Panc1 (cell line): ENCODE results near the gene CHTOP. TPM values are rescaled to one million over a fixed set of nuclear protein-coding genes. Genes with fewer than 3 reads are reported as not detected.

Source experiments
- ATAC-seq: fragments of 200-7000 bp; cut with Tn5 transposase; 2 replicates; pipeline ENCODE4 v1.9.1; 2020; ENCODE audit warnings: mild to moderate bottlenecking, moderate library complexity
- BruUV-seq: library from RNA; stranded (reverse); fragments of 400-500 nt; replicated peaks from 2 replicates; lab custom pipeline; 2021; lab: Mats Ljungman, UMichigan
- CTCF ChIA-PET: fragments of 300-600 bp; sonication (Branson Sonifier 250); formaldehyde crosslinking; loops from one replicate; lab custom pipeline; 2022; ENCODE audit warnings: antibody characterized with exemption; lab: Charles Lee
- POLR2A ChIA-PET: fragments of 300-600 bp; sonication (Branson Sonifier 250); formaldehyde crosslinking; loops from one replicate; lab custom pipeline; 2022; ENCODE audit warnings: antibody characterized with exemption; lab: Charles Lee
- DNase-seq: peaks from one replicate; pipeline ENCODE4 v3.0.0-alpha.2; 2010; ENCODE audit warnings: low read depth, low spot score
- H3K27ac ChIP-seq: 2 replicates; pipeline ENCODE4 v1.5.1; 2011; ENCODE audit warnings: mild to moderate bottlenecking, low read length, inconsistent platforms
- H3K27me3 ChIP-seq: fragments of 200-500 bp; sonication (Bioruptor generic); 2 replicates; pipeline ENCODE4 v1.6.0; 2014; ENCODE audit warnings: low read length, inconsistent platforms; ENCODE audit not compliant: control insufficient read depth, insufficient read depth
- H3K36me3 ChIP-seq: fragments of 200-500 bp; sonication (Bioruptor generic); 2 replicates; pipeline ENCODE4 v1.5.1; 2014; ENCODE audit warnings: inconsistent platforms, mild to moderate bottlenecking, low read length, moderate library complexity; ENCODE audit not compliant: control insufficient read depth, insufficient read depth
- H3K4me1 ChIP-seq: 2 replicates; pipeline ENCODE4 v1.5.1; 2011; ENCODE audit warnings: inconsistent platforms, mild to moderate bottlenecking, low read length, moderate library complexity; ENCODE audit not compliant: control insufficient read depth, insufficient read depth
- H3K4me3 ChIP-seq, 2 experiments: 2 replicates each; pipeline ENCODE4 v1.5.1; 2011 to 2012; ENCODE audit warnings: low read depth in 2 of 2, low read length in 2 of 2, mild to moderate bottlenecking in 2 of 2, inconsistent platforms in 1 of 2, moderate library complexity in 1 of 2
- H3K9me3 ChIP-seq: fragments of 200-500 bp; sonication (Bioruptor generic); 2 replicates; pipeline ENCODE4 v1.5.1; 2014; ENCODE audit warnings: low read depth, mild to moderate bottlenecking, inconsistent platforms, low read length, moderate library complexity; ENCODE audit not compliant: control insufficient read depth, insufficient read depth
- CTCF ChIP-seq: fragments of 450-650 bp; IDR thresholded peaks from 2 replicates; pipeline ENCODE4 v1.5.1; 2017; ENCODE audit warnings: mild to moderate bottlenecking
- POLR2AphosphoS5 ChIP-seq: IDR thresholded peaks from 2 replicates; pipeline ENCODE4 v1.6.1; 2012; ENCODE audit warnings: mild to moderate bottlenecking, low read depth, low read length, moderate library complexity
- REST ChIP-seq, 2 experiments: IDR thresholded peaks; 2 replicates each; pipeline ENCODE4 v1.6.1; 2011 to 2012; ENCODE audit warnings: low read depth in 2 of 2, control low read depth in 1 of 2, low read length in 1 of 2, mild to moderate bottlenecking in 1 of 2, moderate library complexity in 1 of 2; ENCODE audit not compliant: insufficient read depth in 1 of 2
- SIN3A ChIP-seq: IDR thresholded peaks from 2 replicates; pipeline ENCODE4 v1.6.1; 2012; ENCODE audit warnings: low read depth, mild to moderate bottlenecking, low read length, moderate library complexity, borderline replicate concordance; ENCODE audit not compliant: insufficient read depth
- TCF7L2 ChIP-seq: IDR thresholded peaks from 2 replicates; pipeline ENCODE4 v1.6.1; 2011; ENCODE audit warnings: mild to moderate bottlenecking, low read depth, low read length, inconsistent platforms
- in situ Hi-C: cut with HindIII; loops from 2 replicates; pipeline ENCODE4 v1.10.0; 2016; ENCODE audit warnings: low sequenced_read_pairs, low pct_unique_long_range_greater_than_20kb
- intact Hi-C: fragments of 100-400 bp; cut with micrococcal nuclease; formaldehyde crosslinking; loops from one replicate; pipeline ENCODE4 v1.10.0; 2022; ENCODE audit not compliant: unreplicated experiment
- total RNA-seq: library from RNA; stranded (reverse); gene quantifications from one replicate; pipeline ENCODE4 v1.2.1, GENCODE V29; 2021; ENCODE audit not compliant: unreplicated experiment

The CHTOP gene
- total RNA-seq, 1 experiment from 2014 or later, result 87.0 TPM

GRCh38 chr1:153588482-153588881 is 45.4 kb upstream of the CHTOP start:
- H3K4me3 ChIP-seq, result no peak overlapping the region
- no peaks in the 10 kb centered on the region for H3K27me3 ChIP-seq
- no TSS peak for BruUV-seq
- H3K27ac ChIP-seq, result no peak overlapping the region
- H3K9me3 ChIP-seq, result no peaks in the 10 kb centered on the region
- H3K4me1 ChIP-seq, result no peaks in the 10 kb centered on the region
- ATAC-seq (no peak), DNase-seq (no peak)
- intact Hi-C loops, result no loop called here
- no peaks in the 10 kb centered on the region for H3K36me3 ChIP-seq
- TF ChIP-seq TCF7L2 (no peak), SIN3A (no peak), POLR2AphosphoS5 (no peak), CTCF (no peak), REST (IDR thresholded peaks at IDR 0.05; ENCODE audit: insufficient read depth in 1 of 2, low read depth in 2 of 2, low read length in 1 of 2) (no peak)
- in situ Hi-C loops, result no loop called here
- CTCF ChIA-PET, result interaction anchor here (0.7 kb wide), 1 partner anchor 377 kb away, joined by 5 read pairs; no protein-coding TSS in a partner anchor
- POLR2A ChIA-PET, result interaction anchor here (0.7 kb wide), 1 partner anchor 11 kb away, joined by 4 read pairs; no protein-coding TSS in a partner anchor

GRCh38 chr1:153592748-153593147 is 41.1 kb upstream of the CHTOP start:
- POLR2A ChIA-PET, result no interaction called here
- Histone ChIP-seq H3K9me3 (no peaks in the 10 kb centered on the region), H3K27ac (no peak overlapping the region), H3K36me3 (no peaks in the 10 kb centered on the region), H3K4me3 (no peak overlapping the region), H3K4me1 (no peaks in the 10 kb centered on the region), H3K27me3 (no peaks in the 10 kb centered on the region)
- no TSS peak for BruUV-seq
- in situ Hi-C loops, result no loop called here
- DNase-seq (no peak), ATAC-seq (no peak)
- CTCF ChIA-PET, result no interaction called here
- TF ChIP-seq POLR2AphosphoS5 (no peak), REST (IDR thresholded peaks at IDR 0.05; ENCODE audit: insufficient read depth in 1 of 2, low read depth in 2 of 2, low read length in 1 of 2) (no peak), TCF7L2 (no peak), CTCF (no peak), SIN3A (no peak)
- intact Hi-C loops, result no loop called here
